Keratinocyte (primary cell): ENCODE data around the gene AP2A2. TPM values are rescaled to one million over a fixed set of nuclear protein-coding genes. Genes with fewer than 3 reads are reported as not detected.

Source experiments
- DNase-seq: peaks from one replicate; pipeline ENCODE4 v3.0.0-alpha.2; 2011; ENCODE audit warnings: low read depth, missing footprints, low spot score
- FAIRE-seq: peaks from 2 replicates; lab custom pipeline; 2011; peaks lifted over from hg19 to GRCh38; lab: Jason Lieb, UNC
- H2AFZ ChIP-seq: 2 replicates; pipeline ENCODE4 v1.6.0; 2012; ENCODE audit warnings: low read length, control low read depth, inconsistent platforms; ENCODE audit not compliant: control insufficient read depth
- H3K27ac ChIP-seq: 2 replicates; pipeline ENCODE4 v1.5.1; 2011; ENCODE audit warnings: low read length; ENCODE audit not compliant: control insufficient read depth, insufficient read depth
- H3K27me3 ChIP-seq: 3 replicates; pipeline ENCODE4 v1.6.0; 2011; ENCODE audit warnings: low read length; ENCODE audit not compliant: control insufficient read depth, insufficient read depth; ENCODE audit errors: extremely low read depth
- H3K36me3 ChIP-seq, 2 experiments: 2 replicates in 1 of 2; 3 replicates in 1 of 2; pipeline ENCODE4 v1.5.1; 2011; ENCODE audit warnings: low read length in 2 of 2, mild to moderate bottlenecking in 1 of 2; ENCODE audit not compliant: control insufficient read depth in 2 of 2, insufficient read depth in 2 of 2; ENCODE audit errors: extremely low read depth in 1 of 2
- H3K4me1 ChIP-seq: 3 replicates; pipeline ENCODE4 v1.5.1; 2011; ENCODE audit warnings: low read length; ENCODE audit not compliant: control insufficient read depth, insufficient read depth; ENCODE audit errors: extremely low read depth
- H3K4me2 ChIP-seq: 3 replicates; pipeline ENCODE4 v1.6.0; 2011; ENCODE audit warnings: low read depth, low read length; ENCODE audit not compliant: control insufficient read depth, insufficient read depth; ENCODE audit errors: extremely low read depth
- H3K4me3 ChIP-seq, 3 experiments: fragments of 200-600 bp in 1 of 3; sonication (generic) in 1 of 3; 2 replicates in 2 of 3; 3 replicates in 1 of 3; pipeline ENCODE4 v1.5.1; 2011 to 2016; ENCODE audit warnings: low read length in 3 of 3, mild to moderate bottlenecking in 3 of 3, control low read depth in 2 of 3, inconsistent platforms in 1 of 3, low read depth in 1 of 3, mixed read lengths in 1 of 3, mixed run types in 1 of 3, moderate library complexity in 1 of 3; ENCODE audit not compliant: control insufficient read depth in 2 of 3, insufficient read depth in 2 of 3; ENCODE audit errors: extremely low read depth in 1 of 3
- H3K79me2 ChIP-seq: 2 replicates; pipeline ENCODE4 v1.6.0; 2012; ENCODE audit warnings: low read length; ENCODE audit not compliant: control insufficient read depth, insufficient read depth
- H3K9ac ChIP-seq: 3 replicates; pipeline ENCODE4 v1.6.0; 2011; ENCODE audit warnings: low read length; ENCODE audit not compliant: control insufficient read depth, insufficient read depth; ENCODE audit errors: extremely low read depth
- H3K9me1 ChIP-seq: 3 replicates; pipeline ENCODE4 v1.6.0; 2011; ENCODE audit warnings: low read length; ENCODE audit not compliant: control insufficient read depth, insufficient read depth; ENCODE audit errors: extremely low read depth
- H3K9me3 ChIP-seq: 2 replicates; pipeline ENCODE4 v1.5.1; 2012; ENCODE audit warnings: low read depth, low read length; ENCODE audit not compliant: control insufficient read depth
- H4K20me1 ChIP-seq: 3 replicates; pipeline ENCODE4 v1.6.0; 2011; ENCODE audit warnings: low read length; ENCODE audit not compliant: control insufficient read depth, insufficient read depth; ENCODE audit errors: extremely low read depth
- EZH2 ChIP-seq: IDR thresholded peaks from one replicate; pipeline ENCODE4 v1.6.1; 2012; ENCODE audit warnings: inconsistent platforms, mild to moderate bottlenecking, low read length, moderate library complexity
- dilution Hi-C: fragments of 300-500 bp; cut with MboI; formaldehyde crosslinking; loops from one replicate; pipeline ENCODE4 v1.7.0; 2020; ENCODE audit warnings: low sequenced_read_pairs; ENCODE audit not compliant: extremely low pct_ligation_motif_present
- polyA plus RNA-seq, 5 experiments: library from polyadenylated mRNA; depleted of rRNA in 3 of 5; stranded (reverse) in 3 of 5; stranded (forward) in 1 of 5; unstranded in 1 of 5; fragments of >200 nt; gene quantifications; 1 replicate in 1 of 5; 2 replicates in 3 of 5; 3 replicates in 1 of 5; pipeline versions ENCODE4 v1.2.1 to v1.2.3, GENCODE V29; 2011 to 2012; ENCODE audit warnings: missing spikeins in 2 of 5, low read depth in 1 of 5, low replicate concordance in 1 of 5
- TF ChIP-seq, protein P1 (sequence below), 3 experiments: IDR thresholded peaks in 1 of 3; conservative IDR thresholded peaks in 1 of 3; optimal IDR thresholded peaks in 1 of 3; 2 replicates in 2 of 3; 3 replicates in 1 of 3; pipeline versions ENCODE3 to v1.5.1; 2011; ENCODE audit warnings: low read length in 3 of 3, mild to moderate bottlenecking in 3 of 3, moderate library complexity in 2 of 3, control low read depth in 1 of 3, inconsistent platforms in 1 of 3; ENCODE audit not compliant: insufficient read depth in 2 of 3; ENCODE audit errors: extremely low read depth in 1 of 3

AP2A2 gene
- polyA plus RNA-seq, 1 donor (not counting 4 experiments of a cell fraction or from before 2014, with no cell fraction given): 47.8 TPM

DNA sequence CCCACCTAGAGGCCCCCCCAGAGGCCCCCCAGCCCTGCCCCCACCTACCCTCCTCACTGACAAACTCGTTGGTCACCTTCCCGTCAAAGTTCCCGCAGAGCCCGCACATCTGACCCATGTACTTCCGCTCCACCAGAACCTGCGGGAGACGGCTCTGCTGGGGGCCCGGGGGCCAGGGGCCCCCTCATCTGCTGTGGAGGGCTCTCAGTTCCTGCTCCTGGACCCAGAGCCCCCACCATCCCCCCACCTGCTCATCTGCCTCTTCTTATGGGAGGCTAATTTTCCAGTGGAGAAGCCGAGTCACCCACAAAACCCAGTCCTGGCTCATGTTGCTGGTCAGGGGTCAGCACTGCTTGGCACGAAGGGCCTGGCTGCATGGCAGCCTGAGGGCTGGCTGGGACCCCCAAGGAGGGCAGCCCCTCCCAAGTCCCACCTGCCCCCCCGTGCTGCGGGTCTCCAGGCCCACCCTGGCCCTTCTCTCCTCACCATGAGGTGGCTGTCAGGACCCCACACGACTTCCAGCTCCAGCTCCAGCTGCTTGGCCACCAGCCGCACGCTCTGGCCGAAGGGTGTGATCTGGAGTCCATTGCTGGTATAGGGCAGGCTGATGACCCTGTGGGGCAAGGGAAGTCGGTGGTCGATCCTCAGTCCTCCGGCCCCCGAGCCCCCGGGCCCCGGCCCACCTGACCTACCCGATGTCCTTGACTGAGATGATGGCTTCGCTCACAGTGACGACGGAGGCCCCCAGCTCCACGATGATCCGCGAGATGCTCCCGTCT is 105.6 kb downstream of the AP2A2 start:
- no peak overlapping the region for H3K4me2 ChIP-seq
- TF ChIP-seq, protein P1, sequence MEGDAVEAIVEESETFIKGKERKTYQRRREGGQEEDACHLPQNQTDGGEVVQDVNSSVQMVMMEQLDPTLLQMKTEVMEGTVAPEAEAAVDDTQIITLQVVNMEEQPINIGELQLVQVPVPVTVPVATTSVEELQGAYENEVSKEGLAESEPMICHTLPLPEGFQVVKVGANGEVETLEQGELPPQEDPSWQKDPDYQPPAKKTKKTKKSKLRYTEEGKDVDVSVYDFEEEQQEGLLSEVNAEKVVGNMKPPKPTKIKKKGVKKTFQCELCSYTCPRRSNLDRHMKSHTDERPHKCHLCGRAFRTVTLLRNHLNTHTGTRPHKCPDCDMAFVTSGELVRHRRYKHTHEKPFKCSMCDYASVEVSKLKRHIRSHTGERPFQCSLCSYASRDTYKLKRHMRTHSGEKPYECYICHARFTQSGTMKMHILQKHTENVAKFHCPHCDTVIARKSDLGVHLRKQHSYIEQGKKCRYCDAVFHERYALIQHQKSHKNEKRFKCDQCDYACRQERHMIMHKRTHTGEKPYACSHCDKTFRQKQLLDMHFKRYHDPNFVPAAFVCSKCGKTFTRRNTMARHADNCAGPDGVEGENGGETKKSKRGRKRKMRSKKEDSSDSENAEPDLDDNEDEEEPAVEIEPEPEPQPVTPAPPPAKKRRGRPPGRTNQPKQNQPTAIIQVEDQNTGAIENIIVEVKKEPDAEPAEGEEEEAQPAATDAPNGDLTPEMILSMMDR (optimal IDR thresholded peaks at IDR 0.05 in 1 of 3, IDR thresholded peaks at IDR 0.05 in 1 of 3, conservative IDR thresholded peaks at IDR 0.05 in 1 of 3; ENCODE audit: extremely low read depth in 1 of 3, insufficient read depth in 2 of 3, low read length in 3 of 3): no peak
- TF ChIP-seq EZH2: no peak
- H2AFZ ChIP-seq: no peak overlapping the region
- no peaks in the 10 kb centered on the region for H3K9me3 ChIP-seq
- no peaks in the 10 kb centered on the region for H3K4me1 ChIP-seq
- H3K9ac ChIP-seq: no peak overlapping the region
- no peak overlapping the region for H3K4me3 ChIP-seq
- dilution Hi-C loops: no loop called here
- H3K27me3 ChIP-seq: peaks cover 4% of the 10 kb centered on the region
- DNase-seq (no peak), FAIRE-seq (no peak)
- no peaks in the 10 kb centered on the region for H3K79me2 ChIP-seq
- H3K27ac ChIP-seq: no peak overlapping the region
- H3K36me3 ChIP-seq: no peaks in the 10 kb centered on the region
- H3K9me1 ChIP-seq: no peaks in the 10 kb centered on the region
- H4K20me1 ChIP-seq: no peaks in the 10 kb centered on the region

DNA sequence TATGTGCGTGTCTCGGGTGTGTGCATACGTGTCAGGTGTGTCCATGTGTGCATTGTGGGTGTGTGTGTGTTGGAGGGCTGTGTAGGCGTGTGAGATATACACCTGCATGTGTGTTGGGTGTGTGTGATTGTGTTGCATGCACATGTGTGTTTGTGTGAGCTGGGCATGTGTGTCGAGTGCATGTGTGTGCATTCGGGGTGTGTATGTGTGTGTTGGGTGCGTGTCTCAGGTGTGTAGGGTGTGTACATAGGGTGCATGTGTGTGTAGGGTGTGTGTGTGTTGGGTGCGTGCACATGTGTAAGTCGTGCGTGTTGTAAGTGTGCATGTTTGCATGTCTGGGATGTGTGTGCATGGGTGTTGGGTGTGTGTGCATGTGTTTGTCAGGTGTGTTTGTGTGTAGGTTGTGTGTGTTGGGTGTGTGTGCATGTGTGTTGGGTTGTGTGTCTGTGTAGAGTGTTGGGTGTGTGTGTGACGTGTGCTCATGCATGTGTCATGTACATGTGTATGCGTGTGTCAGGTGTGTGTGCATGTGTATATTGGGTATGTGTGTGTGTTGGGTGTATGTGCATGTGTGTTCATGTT is 106.7 kb downstream of the AP2A2 start:
- H3K9me3 ChIP-seq: no peaks in the 10 kb centered on the region
- no peaks in the 10 kb centered on the region for H3K4me1 ChIP-seq
- no peaks in the 10 kb centered on the region for H3K79me2 ChIP-seq
- H3K27ac ChIP-seq: no peak overlapping the region
- no peak overlapping the region for H3K9ac ChIP-seq
- no peak for FAIRE-seq
- no peaks in the 10 kb centered on the region for H3K36me3 ChIP-seq
- no peak for DNase-seq
- no peak overlapping the region for H3K4me3 ChIP-seq
- H2AFZ ChIP-seq: no peak overlapping the region
- H4K20me1 ChIP-seq: no peaks in the 10 kb centered on the region
- H3K27me3 ChIP-seq: peaks cover 14% of the 10 kb centered on the region
- no peak overlapping the region for H3K4me2 ChIP-seq
- dilution Hi-C loops: no loop called here
- no peaks in the 10 kb centered on the region for H3K9me1 ChIP-seq
- TF ChIP-seq, protein P1 (optimal IDR thresholded peaks at IDR 0.05 in 1 of 3, IDR thresholded peaks at IDR 0.05 in 1 of 3, conservative IDR thresholded peaks at IDR 0.05 in 1 of 3; ENCODE audit: extremely low read depth in 1 of 3, insufficient read depth in 2 of 3, low read length in 3 of 3): no peak
- no peak for TF ChIP-seq EZH2
